ENCODE results near the gene BAIAP2.

Gene BAIAP2

DNA sequence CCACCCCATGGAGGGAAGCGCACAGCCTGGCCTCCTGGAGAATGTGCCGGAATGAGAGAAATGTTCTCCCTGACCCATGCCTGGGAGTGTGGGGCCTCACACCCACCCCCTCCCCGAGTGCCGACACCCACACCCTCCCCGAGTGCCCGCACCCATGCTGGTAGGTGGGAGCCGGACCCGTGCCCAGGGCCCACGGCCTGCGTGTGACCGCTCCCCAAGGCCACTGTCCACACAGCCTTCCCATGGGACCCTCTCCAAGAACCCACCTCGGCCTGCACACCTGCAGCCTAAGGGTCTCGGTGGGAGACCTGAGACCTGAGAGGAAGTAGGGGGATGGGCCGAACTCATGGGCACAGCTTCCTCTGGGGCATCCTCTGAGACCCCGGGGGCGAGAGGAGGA lies 127.0 kb downstream of the BAIAP2 start:
- TF ChIP-seq, protein P1, sequence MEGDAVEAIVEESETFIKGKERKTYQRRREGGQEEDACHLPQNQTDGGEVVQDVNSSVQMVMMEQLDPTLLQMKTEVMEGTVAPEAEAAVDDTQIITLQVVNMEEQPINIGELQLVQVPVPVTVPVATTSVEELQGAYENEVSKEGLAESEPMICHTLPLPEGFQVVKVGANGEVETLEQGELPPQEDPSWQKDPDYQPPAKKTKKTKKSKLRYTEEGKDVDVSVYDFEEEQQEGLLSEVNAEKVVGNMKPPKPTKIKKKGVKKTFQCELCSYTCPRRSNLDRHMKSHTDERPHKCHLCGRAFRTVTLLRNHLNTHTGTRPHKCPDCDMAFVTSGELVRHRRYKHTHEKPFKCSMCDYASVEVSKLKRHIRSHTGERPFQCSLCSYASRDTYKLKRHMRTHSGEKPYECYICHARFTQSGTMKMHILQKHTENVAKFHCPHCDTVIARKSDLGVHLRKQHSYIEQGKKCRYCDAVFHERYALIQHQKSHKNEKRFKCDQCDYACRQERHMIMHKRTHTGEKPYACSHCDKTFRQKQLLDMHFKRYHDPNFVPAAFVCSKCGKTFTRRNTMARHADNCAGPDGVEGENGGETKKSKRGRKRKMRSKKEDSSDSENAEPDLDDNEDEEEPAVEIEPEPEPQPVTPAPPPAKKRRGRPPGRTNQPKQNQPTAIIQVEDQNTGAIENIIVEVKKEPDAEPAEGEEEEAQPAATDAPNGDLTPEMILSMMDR (IDR thresholded peaks at IDR 0.05; ENCODE audit: low read depth, low read length, missing control alignments), result no peak
- no peak overlapping the region for H3K4me3 ChIP-seq (ENCODE audit: low read depth, low read length)
- in situ Hi-C loops (cut with HindIII; ENCODE audit: low sequenced_read_pairs), result no loop called here
- no peak for DNase-seq (ENCODE audit: low read depth)

DNA sequence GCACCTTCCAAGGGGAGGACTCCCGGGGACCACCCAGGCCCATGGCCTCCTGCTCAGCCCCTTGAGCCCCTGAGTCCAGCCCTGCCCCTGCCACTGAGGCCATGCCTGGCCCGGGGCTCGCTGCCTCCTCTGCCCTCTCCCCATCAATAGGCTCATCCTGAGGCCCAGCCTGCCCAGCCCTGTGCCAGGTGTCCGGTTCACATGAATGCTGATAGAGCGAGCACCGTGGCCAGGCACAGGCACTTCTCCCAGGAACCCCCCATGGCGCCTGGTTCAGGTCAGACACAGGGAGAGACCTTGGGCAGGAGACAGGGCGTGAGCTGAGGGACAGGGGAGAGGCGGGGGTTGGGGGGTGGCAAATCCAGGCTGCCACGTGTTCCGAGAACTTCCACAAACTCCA lies 127.5 kb downstream of the BAIAP2 start:
- TF ChIP-seq, protein P1 (IDR thresholded peaks at IDR 0.05; ENCODE audit: low read depth, low read length, missing control alignments), result no peak
- no peak for DNase-seq (ENCODE audit: low read depth)
- in situ Hi-C loops (cut with HindIII; ENCODE audit: low sequenced_read_pairs), result no loop called here
- no peak overlapping the region for H3K4me3 ChIP-seq (ENCODE audit: low read depth, low read length)

DNA sequence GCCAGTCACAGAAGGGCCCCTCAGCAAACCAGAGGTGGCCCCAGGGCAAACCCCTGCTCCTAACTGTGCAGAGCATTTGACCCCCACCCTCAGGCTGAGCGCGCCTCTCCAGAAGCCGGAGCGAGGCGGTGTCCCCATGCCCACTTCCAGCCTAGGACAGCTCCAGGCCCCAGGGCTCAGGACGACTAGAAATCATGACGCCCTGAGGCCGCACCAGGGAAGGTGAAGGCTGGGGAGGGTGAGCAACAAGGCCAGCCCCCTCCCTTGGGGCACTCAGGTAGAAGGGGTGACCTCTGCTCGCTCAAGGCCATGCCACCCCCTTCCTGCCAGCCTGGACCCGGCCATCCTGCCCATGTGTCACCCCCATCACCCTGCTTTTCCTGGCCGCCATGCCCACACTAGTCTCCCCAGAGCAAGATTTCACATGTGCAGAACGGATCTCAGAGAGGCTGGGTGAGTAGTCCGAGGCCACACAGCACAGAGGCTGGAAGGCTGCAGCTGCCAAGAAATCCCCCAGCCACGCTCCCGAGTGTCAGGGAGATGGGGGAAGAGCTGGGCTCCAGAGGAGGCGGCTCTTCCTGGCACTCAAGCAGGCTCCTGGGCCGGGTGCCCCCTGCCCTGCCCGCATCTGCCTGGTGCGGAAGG lies 128.2 kb downstream of the BAIAP2 start:
- in situ Hi-C loops (cut with HindIII; ENCODE audit: low sequenced_read_pairs), result no loop called here
- TF ChIP-seq, protein P1 (IDR thresholded peaks at IDR 0.05; ENCODE audit: low read depth, low read length, missing control alignments), result no peak
- H3K4me3 ChIP-seq (ENCODE audit: low read depth, low read length), result no peak overlapping the region
- no peak for DNase-seq (ENCODE audit: low read depth)

DNA sequence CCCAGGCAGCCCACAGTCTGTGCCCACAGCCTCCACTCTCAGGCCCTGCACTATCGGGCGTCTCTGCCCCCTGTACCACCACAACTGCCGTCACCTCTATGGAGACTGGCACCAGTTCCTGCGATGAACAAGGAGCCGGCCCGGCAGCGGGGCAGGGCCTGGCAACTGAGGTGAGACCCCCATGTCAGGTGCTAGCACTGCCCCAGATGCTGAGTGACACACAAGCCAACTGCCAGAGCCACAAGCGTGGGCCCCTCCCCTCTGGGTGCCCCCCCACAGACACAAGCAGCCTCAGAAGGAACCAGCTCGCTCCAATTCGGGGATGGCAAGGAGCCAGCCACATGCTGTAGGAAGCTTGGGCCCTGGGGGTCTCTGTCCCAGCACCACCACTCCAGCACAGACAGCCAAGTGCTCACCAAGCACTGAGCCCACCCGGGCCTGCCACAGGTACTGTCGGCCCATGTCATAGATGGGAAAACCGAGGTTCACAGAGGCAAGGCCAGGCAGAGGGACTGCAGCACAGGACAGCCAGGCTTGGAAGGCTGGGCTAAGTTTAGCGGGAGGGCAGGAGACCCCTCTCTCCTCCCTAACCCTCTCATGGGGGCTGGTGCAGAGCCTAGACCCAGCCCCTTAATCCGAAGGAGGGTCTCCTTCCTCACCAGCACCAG lies 128.9 kb downstream of the BAIAP2 start:
- no peak for DNase-seq (ENCODE audit: low read depth)
- TF ChIP-seq, protein P1 (IDR thresholded peaks at IDR 0.05; ENCODE audit: low read depth, low read length, missing control alignments), result no peak
- in situ Hi-C loops (cut with HindIII; ENCODE audit: low sequenced_read_pairs), result no loop called here
- no peak overlapping the region for H3K4me3 ChIP-seq (ENCODE audit: low read depth, low read length)

DNA sequence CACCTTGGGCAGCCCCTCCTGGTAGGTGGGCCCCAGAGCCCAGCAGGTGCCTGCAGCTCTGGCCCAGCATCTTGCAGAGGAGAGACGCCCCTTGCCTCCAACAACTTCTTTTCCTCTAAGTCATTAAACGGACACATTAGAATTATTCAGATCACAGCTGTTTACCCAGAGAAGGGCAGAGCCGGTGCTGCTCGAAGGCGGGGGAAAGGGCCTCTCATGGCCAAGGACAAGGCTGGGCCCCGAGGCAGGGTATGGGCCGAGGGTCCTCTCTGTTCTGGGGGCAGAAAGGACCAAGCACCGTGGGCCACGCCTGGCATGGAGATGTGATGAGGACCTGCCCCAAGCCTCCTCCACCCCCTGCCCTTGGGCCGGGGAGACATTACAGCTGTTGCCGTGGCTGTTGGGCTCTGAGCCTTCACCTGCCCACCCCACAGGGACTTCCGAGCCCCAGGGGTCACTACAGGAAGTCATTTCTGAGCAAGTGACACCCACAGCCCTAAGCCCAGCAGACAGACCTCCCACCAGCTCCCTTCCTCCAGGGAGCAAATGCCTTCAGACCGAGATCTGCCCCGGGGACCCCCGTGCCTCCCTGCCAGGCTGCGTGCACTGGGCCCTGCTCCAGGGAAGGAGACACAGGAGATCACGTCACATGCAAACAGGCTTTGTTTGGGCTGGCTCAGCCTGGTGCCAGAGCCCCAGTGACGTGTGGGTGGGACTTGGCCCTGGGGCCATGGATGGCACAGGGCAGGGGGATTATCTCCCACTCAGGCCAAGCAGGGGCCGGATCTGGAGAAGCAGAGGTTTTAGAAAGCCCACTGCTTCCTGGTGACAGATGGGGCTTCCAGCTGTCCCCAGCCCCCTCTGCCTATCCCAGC lies 129.7 kb downstream of the BAIAP2 start:
- H3K4me3 ChIP-seq (ENCODE audit: low read depth, low read length), result no peak overlapping the region
- in situ Hi-C loops (cut with HindIII; ENCODE audit: low sequenced_read_pairs), result no loop called here
- no peak for DNase-seq (ENCODE audit: low read depth)
- TF ChIP-seq, protein P1 (IDR thresholded peaks at IDR 0.05; ENCODE audit: low read depth, low read length, missing control alignments), result no peak

DNA sequence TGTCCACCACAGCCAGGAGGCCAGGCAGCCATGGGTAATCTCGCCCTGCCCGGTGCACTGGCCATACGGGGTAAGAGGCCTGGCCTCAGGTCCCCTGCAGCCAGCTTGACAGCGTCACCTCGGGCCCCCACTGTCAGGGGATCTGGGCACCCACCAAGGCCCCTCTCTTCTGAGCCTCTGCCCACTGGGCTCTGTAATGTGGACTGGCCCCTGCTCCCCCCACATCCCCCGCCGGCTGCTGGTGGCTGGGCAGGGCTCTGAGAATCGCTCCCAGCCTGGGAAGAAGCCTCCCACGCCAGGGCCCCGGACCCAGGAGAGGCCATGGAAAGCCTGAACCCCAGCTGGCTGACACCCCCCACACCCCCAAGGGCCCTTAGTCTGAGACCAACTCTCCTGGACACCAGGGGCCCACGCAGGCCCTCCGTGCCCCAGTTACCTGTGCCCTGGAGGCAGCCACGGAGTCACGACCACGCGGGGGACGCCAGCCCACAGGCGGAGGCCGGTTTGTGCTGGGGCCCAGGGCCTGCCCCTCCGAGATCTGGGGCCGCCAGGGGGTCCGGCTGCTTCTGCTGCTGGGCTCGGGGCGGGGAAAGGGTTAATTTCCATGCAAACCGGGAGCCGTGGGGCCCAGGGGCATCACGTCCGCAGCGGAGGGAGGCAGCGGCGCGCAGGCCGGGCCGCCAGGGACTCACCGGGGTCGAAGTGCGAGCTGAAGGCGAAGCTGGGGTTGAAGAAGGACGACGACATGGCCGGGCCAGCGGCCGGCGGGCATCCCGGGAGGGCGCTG lies 130.5 kb downstream of the BAIAP2 start, which contains the start of gene PVALEF:
PVALEF (plus strand) TSS at position 262 of the 787 bp plus-strand sequence. CDS start 15,720 bp downstream, outside the sequence.
- in situ Hi-C loops (cut with HindIII; ENCODE audit: low sequenced_read_pairs), result no loop called here
- TF ChIP-seq, protein P1 (IDR thresholded peaks at IDR 0.05; ENCODE audit: low read depth, low read length, missing control alignments), result no peak

More for the DNA sequence above, 130.5 kb downstream of the BAIAP2 start, which contains the start of gene PVALEF:
- no peak within 1 kb of the TSS for H3K4me3 ChIP-seq (ENCODE audit: low read depth, low read length)
- DNase-seq (ENCODE audit: low read depth), result no peak

All from astrocyte of the cerebellum (primary cell).